Muscle of leg (tissue), 11 donors: ENCODE measurements around the gene FBXL4. TPM values are rescaled to one million over a fixed set of nuclear protein-coding genes. Genes with fewer than 3 reads are reported as not detected.

Experiments used
- DNase-seq: peaks from one replicate; pipeline ENCODE4 v3.0.0; 2013
- H3K27ac ChIP-seq: one replicate; pipeline ENCODE4 v1.5.1; 2013; ENCODE audit warnings: mild to moderate bottlenecking, low read length, control low read depth
- H3K27me3 ChIP-seq: one replicate; pipeline ENCODE4 v1.6.1; 2013; ENCODE audit warnings: low read length; ENCODE audit not compliant: control insufficient read depth, insufficient read depth
- H3K36me3 ChIP-seq: one replicate; pipeline ENCODE4 v1.6.1; 2013; ENCODE audit warnings: low read length; ENCODE audit not compliant: control insufficient read depth, insufficient read depth
- H3K4me1 ChIP-seq: one replicate; pipeline ENCODE4 v1.6.1; 2013; ENCODE audit warnings: low read length; ENCODE audit not compliant: control insufficient read depth, insufficient read depth
- H3K4me3 ChIP-seq: one replicate; pipeline ENCODE4 v1.5.1; 2013; ENCODE audit warnings: low read length, control low read depth
- H3K9me3 ChIP-seq: replicated peaks from 2 replicates; pipeline ENCODE4 v1.6.1; 2013; ENCODE audit warnings: low read depth, low read length; ENCODE audit not compliant: control insufficient read depth
- WGBS: methylation state at CpG from one replicate; pipeline ENCODE4 v1.1.5; 2013; ENCODE audit warnings: missing lambda C conversion rate; ENCODE audit not compliant: insufficient coverage; 5-methylcytosine and 5-hydroxymethylcytosine counted together
- polyA plus RNA-seq, 8 donors: library from polyadenylated mRNA; unstranded; fragments of 120-200 nt; gene quantifications; one replicate each; pipeline versions ENCODE4 v1.2.1 to v1.2.3, GENCODE V29; 2013; ENCODE audit warnings: inconsistent platforms in 1 of 8, low replicate concordance in 1 of 8; ENCODE audit not compliant: insufficient read length in 8 of 8, insufficient read depth in 1 of 8
- total RNA-seq: library from RNA; stranded (reverse); fragments of 120-200 nt; gene quantifications from one replicate; pipeline ENCODE4 v1.2.4, GENCODE V29; 2013

Gene FBXL4
- total and polyA plus RNA-seq, 9 donors: 5.0 to 10.8 (median 7.1) TPM

DNA sequence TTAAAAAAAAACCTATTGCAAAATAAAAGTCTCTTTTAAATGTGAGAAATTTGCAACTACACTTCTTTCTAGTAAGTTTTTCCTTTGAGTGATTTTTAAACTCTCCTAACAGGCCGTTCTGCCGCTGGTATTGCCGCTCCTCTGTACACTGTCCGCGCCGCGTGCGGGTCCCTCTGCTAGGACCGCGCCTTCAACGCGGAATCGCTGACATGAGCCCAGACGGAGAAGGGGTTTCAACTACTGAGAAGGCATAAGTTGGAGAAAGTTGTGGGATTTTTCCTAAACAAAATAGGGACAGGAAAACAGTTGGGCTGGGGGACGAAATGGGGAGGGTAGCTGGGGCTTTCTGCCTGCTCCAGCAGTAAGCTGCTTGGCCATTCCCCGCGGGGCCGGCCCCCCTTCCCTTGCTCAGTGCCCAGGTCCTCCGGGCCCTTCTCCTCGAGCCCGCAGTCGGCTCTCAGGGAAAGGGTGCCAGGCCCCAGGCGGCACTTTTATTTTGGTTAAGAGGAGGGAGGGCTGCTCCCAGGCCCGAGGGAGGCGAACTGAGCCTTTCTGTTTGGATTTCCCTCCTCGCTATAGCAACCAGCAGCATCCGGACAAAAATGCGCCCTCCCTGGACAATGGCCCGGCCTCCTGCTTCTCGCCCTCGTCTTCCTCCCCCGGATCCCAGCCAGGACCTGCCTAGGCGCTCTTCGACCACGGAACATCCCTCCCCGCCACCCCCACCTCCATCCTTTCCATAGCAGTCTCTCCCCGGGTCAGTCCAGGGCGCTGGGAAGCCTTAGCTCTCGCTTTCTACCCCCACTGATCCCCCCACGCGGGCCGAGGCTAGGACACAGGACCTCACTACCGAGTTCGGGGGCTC lies 120.2 kb downstream of the FBXL4 start:
- no peaks in the 10 kb centered on the region for H3K9me3 ChIP-seq
- peaks cover 79% of the 10 kb centered on the region for H3K27me3 ChIP-seq
- no peak overlapping the region for H3K27ac ChIP-seq
- no peak overlapping the region for H3K4me3 ChIP-seq
- H3K36me3 ChIP-seq: no peaks in the 10 kb centered on the region
- H3K4me1 ChIP-seq: peaks cover 27% of the 10 kb centered on the region
- WGBS: 2% methylated on average over 28 of the region's 44 CpGs
- no peak for DNase-seq

DNA sequence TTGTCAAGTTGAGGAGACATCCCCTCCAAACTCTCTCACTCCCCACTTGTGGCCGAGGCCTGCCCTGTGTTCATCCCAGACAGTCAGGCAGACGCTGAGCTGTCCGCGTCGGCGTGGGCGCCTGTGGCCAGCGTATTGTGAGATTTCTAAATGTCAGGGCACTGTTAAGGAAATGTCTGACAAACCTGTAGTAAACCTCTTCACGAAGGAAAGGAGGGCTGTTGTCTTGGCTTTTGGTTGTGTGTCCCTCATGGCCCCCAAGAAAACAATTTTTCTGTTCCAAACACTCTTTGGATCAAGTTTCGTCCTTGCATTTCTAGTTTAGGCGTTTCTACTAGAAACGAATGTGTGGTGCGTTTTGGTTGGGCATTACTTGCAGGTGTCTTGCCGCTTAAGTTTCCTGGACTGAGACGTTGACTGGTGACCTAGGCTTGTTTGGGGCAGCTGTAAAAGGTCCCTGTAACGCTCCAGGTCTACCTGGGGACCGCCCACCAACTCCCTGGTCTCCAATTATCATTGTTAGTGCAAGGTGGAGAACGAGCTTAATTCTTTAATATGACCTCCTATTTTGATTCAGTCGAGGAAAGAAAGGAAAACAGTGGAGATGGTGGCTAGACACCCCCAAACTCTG lies 122.0 kb downstream of the FBXL4 start:
- peaks cover 70% of the 10 kb centered on the region for H3K27me3 ChIP-seq
- DNase-seq: no peak
- H3K9me3 ChIP-seq: no peaks in the 10 kb centered on the region
- H3K4me1 ChIP-seq: peaks cover 15% of the 10 kb centered on the region
- H3K36me3 ChIP-seq: no peaks in the 10 kb centered on the region
- H3K27ac ChIP-seq: no peak overlapping the region
- 1% methylated on average over 14 of the region's 19 CpGs for WGBS
- no peak overlapping the region for H3K4me3 ChIP-seq

GRCh38 chr6:98824902-98825599 lies 122.7 kb downstream of the FBXL4 start:
- no peak for DNase-seq
- Histone ChIP-seq H3K9me3 (no peaks in the 10 kb centered on the region), H3K36me3 (no peaks in the 10 kb centered on the region), H3K4me3 (no peak overlapping the region), H3K4me1 (peaks cover 15% of the 10 kb centered on the region), H3K27ac (no peak overlapping the region), H3K27me3 (peaks cover 64% of the 10 kb centered on the region)
- WGBS: under 1% methylated on average over 24 of the region's 32 CpGs

DNA sequence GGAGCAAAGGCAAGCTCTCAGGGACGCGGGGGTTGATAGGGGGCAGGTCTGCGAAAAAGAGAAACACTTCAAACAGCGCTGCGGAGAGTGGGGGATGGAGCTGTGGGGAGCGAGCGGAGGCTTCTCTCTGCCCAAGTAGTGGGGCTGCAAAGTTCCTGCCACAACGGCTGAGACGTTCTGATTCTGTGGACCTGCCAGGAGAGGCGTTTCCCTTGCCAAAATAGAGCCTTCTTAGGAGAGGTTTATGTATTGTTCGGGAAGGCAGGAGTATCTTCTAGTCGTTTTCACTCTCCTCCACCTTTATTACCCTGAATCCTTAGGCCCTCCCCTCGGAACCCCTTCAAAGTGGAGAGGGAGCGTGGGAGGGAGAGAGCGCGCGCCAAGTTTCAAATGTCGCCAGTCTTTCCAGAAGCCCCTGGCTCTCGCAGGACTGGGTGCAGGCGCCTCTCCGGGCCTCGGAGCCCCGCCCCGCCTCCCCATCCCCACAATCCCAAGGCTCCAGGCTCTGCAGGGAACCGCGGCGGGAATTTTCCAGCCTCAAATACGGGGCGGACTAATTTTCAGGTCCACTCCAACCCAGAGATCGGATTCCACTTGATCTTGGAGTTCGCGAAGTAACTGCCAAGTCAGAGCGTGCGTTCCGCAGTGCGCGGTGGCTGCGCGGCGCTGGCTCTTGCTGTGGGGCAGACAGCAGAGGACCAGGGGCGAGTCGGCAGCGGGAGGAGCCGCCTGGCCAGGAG lies 123.4 kb downstream of the FBXL4 start:
- no peak overlapping the region for H3K4me3 ChIP-seq
- DNase-seq: no peak
- WGBS: 0% methylated on average over 33 of the region's 44 CpGs
- no peak overlapping the region for H3K27ac ChIP-seq
- peaks cover 15% of the 10 kb centered on the region for H3K4me1 ChIP-seq
- H3K36me3 ChIP-seq: no peaks in the 10 kb centered on the region
- H3K9me3 ChIP-seq: no peaks in the 10 kb centered on the region
- H3K27me3 ChIP-seq: peaks cover 62% of the 10 kb centered on the region

DNA sequence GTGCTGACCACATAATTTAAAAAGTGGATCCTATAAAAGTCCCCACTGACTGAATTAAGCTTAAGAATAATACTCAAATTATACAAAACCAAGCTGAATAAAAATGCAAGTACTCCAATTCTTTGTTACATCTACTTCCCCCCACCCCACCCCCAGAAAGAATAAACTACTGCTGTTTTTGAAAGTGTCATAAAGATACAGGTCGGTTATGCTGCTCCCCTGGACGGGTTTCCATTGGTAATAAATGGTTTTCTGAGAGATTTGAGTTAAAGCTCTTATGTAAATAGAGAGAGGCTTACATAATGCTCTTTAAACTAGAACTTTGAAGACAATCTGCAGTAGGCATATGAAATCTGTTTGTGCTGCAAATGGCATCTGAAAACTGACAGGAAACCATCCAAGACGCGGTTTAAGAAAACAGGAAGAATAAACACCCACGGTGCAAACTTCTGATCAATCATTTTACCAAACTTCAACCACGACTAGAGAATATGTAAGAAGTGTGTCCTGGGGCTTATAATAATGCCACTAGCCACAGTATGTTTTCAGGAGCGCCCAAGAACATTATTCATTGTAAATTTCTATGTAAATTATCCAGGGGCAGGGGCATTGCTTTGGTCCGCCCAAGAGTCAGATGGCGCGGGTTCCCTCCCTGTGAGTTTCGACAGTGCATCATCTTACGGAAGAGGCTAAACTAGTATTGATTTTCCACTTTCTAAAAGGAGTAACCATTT lies 124.2 kb downstream of the FBXL4 start:
- Histone ChIP-seq H3K27me3 (peaks cover 54% of the 10 kb centered on the region), H3K4me3 (no peak overlapping the region), H3K4me1 (peaks cover 15% of the 10 kb centered on the region), H3K36me3 (no peaks in the 10 kb centered on the region), H3K9me3 (no peaks in the 10 kb centered on the region), H3K27ac (no peak overlapping the region)
- 15% methylated on average over 3 of the region's 12 CpGs for WGBS
- no peak for DNase-seq

DNA sequence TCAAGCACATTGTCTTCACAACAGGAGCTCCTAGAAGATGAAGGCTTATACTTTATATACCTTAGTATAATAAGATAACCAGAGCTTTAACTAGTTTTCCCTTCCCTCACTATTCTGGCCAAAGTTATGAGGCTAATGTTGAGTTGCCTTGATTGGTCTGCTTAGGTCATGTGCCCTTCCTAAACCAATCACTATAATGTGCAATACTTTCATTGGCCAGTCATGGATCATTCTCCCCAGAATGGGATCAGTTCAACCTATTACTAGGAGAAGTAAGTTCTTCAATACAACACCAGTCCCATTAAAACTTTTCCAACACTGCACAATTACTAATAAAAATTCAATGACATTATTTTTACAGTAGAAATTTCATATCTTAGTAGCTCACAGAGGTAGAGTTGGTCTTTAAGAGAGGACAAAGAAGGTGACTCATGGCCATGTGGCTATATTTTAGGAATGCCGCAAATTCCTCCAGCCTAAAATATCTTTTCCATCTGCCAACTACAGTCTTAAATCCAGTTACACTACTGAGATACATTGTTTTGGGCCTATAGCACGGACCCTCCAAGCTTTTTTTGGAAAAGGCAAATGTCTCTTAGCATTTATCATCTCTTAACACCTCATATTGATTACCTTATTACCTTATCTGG lies 125.9 kb downstream of the FBXL4 start:
- Histone ChIP-seq H3K27me3 (peaks cover 39% of the 10 kb centered on the region), H3K9me3 (no peaks in the 10 kb centered on the region), H3K27ac (no peak overlapping the region), H3K36me3 (no peaks in the 10 kb centered on the region), H3K4me3 (no peak overlapping the region), H3K4me1 (peaks cover 8% of the 10 kb centered on the region)
- no peak for DNase-seq
- 43% methylated on average over 1 of the region's 2 CpGs for WGBS

Other genes starting within 250 kb of the FBXL4 start
- gene POU3F2, start 113.4 kb downstream of the FBXL4 start, total RNA-seq: 0.13 TPM
- under 1 TPM; 0.07 to 0.37 (median 0.21) TPM for gene POU3F2, start 113.4 kb downstream of the FBXL4 start, polyA plus RNA-seq